HCT116 (cell line): Measurements from ENCODE around the gene LRRN4CL. TPM values are rescaled to one million over a fixed set of nuclear protein-coding genes. Genes with fewer than 3 reads are reported as not detected.

Experiments
- ATAC-seq: fragments of 200-7000 bp; cut with Tn5 transposase; 2 replicates; pipeline ENCODE4 v1.9.1; 2020; ENCODE audit warnings: mild to moderate bottlenecking, moderate library complexity
- BruUV-seq: library from RNA; stranded (reverse); fragments of 400-500 nt; replicated peaks from 2 replicates; lab custom pipeline; 2021; lab: Mats Ljungman, UMichigan
- CTCF ChIA-PET: fragments of 300-600 bp; sonication (Branson Sonifier 250); formaldehyde crosslinking; loops from one replicate; lab custom pipeline; 2021; ENCODE audit warnings: antibody characterized with exemption; lab: Charles Lee
- POLR2A ChIA-PET: fragments of 300-600, 350-600 bp; sonication (Branson Sonifier 250); formaldehyde crosslinking; loops from one replicate; lab custom pipeline; 2021; ENCODE audit warnings: antibody characterized with exemption; lab: Charles Lee
- RAD21 ChIA-PET, 2 experiments: fragments of 300-600 bp; sonication (Branson Sonifier 250); formaldehyde crosslinking; loops; one replicate each; lab custom pipeline; 2023; ENCODE audit warnings: low total read pairs in 2 of 2; ENCODE audit not compliant: uncharacterized antibody in 2 of 2, unreplicated experiment in 2 of 2, low non-redundant PET in 1 of 2; lab: Charles Lee
- DNase-seq: peaks from one replicate; pipeline ENCODE4 v3.0.0-alpha.2; 2010; ENCODE audit warnings: low read depth, low spot score
- H2AFZ ChIP-seq: fragments of 200-600 bp; shearing (Covaris generic), sonication (generic); 2 replicates; pipeline ENCODE4 v1.6.1; 2017; ENCODE audit warnings: low read depth, mixed run types, mixed read lengths, antibody characterized with exemption, low read length; ENCODE audit not compliant: poor library complexity, severe bottlenecking
- H3K27ac ChIP-seq: 2 replicates; pipeline ENCODE4 v1.5.1; 2012; ENCODE audit warnings: low read depth, low read length
- H3K27me3 ChIP-seq: fragments of 200-600 bp; sonication (generic); 2 replicates; pipeline ENCODE4 v1.6.1; 2016; ENCODE audit warnings: mixed run types, low read length, mixed read lengths; ENCODE audit not compliant: insufficient read depth
- H3K36me3 ChIP-seq, 2 experiments: fragments of 200-500 bp in 1 of 2; fragments of 200-600 bp in 1 of 2; sonication (Bioruptor generic) in 1 of 2; sonication (generic) in 1 of 2; 2 replicates each; pipeline versions ENCODE4 v1.5.1 to v1.6.1; 2014 to 2016; ENCODE audit warnings: low read length in 2 of 2, inconsistent platforms in 1 of 2, mixed read lengths in 1 of 2, mixed run types in 1 of 2; ENCODE audit not compliant: insufficient read depth in 2 of 2, control insufficient read depth in 1 of 2
- H3K4me1 ChIP-seq, 2 experiments: fragments of 200-600 bp in 1 of 2; sonication (generic) in 1 of 2; 2 replicates each; pipeline versions ENCODE4 v1.5.1 to v1.6.1; 2012 to 2017; ENCODE audit warnings: low read length in 2 of 2, inconsistent platforms in 1 of 2, mild to moderate bottlenecking in 1 of 2, mixed read lengths in 1 of 2, mixed run types in 1 of 2, moderate library complexity in 1 of 2; ENCODE audit not compliant: insufficient read depth in 2 of 2, control insufficient read depth in 1 of 2
- H3K4me2 ChIP-seq: fragments of 200-600 bp; sonication (generic); 2 replicates; pipeline ENCODE4 v1.6.1; 2017; ENCODE audit warnings: mixed run types, low read length, mixed read lengths
- H3K4me3 ChIP-seq, 2 experiments: fragments of 200-600 bp in 1 of 2; sonication (generic) in 1 of 2; replicated peaks in 1 of 2; 2 replicates each; pipeline ENCODE4 v1.5.1; 2011 to 2016; ENCODE audit warnings: low read length in 2 of 2, control low read depth in 1 of 2, low read depth in 1 of 2, mild to moderate bottlenecking in 1 of 2, mixed read lengths in 1 of 2, mixed run types in 1 of 2
- H3K79me2 ChIP-seq: fragments of 200-600 bp; sonication (generic); 2 replicates; pipeline ENCODE4 v1.6.1; 2017; ENCODE audit warnings: mild to moderate bottlenecking, mixed run types, low read length, moderate library complexity, mixed read lengths; ENCODE audit not compliant: insufficient read depth
- H3K9ac ChIP-seq: fragments of 200-600 bp; sonication (generic); 2 replicates; pipeline ENCODE4 v1.6.1; 2016; ENCODE audit warnings: low read length, mixed read lengths
- H3K9me2 ChIP-seq: fragments of 200-600 bp; sonication (generic), shearing (Covaris generic); 2 replicates; pipeline ENCODE4 v1.6.1; 2017; ENCODE audit warnings: mixed run types, mild to moderate bottlenecking, moderate library complexity; ENCODE audit not compliant: insufficient read depth
- H3K9me3 ChIP-seq, 2 experiments: fragments of 200-500 bp in 1 of 2; fragments of 200-600 bp in 1 of 2; sonication (Bioruptor generic) in 1 of 2; sonication (generic) in 1 of 2; 2 replicates each; pipeline ENCODE4 v1.6.1; 2014 to 2017; ENCODE audit warnings: low read length in 2 of 2, mixed read lengths in 2 of 2, inconsistent platforms in 1 of 2, low read depth in 1 of 2, mild to moderate bottlenecking in 1 of 2, mixed run types in 1 of 2, moderate library complexity in 1 of 2; ENCODE audit not compliant: control insufficient read depth in 1 of 2, insufficient read depth in 1 of 2
- H4K20me1 ChIP-seq: fragments of 200-600 bp; sonication (generic), shearing (Covaris generic); 2 replicates; pipeline ENCODE4 v1.6.1; 2017; ENCODE audit warnings: mixed run types, mild to moderate bottlenecking, moderate library complexity; ENCODE audit not compliant: insufficient read depth
- ELF1 ChIP-seq: IDR thresholded peaks from 2 replicates; pipeline ENCODE4 v1.6.1; 2012; ENCODE audit warnings: low read depth, borderline replicate concordance
- EZH2 ChIP-seq: fragments of 200-600 bp; sonication (generic); IDR thresholded peaks from 2 replicates; pipeline ENCODE4 v1.6.1; 2017; ENCODE audit warnings: antibody characterized with exemption, mixed run types
- POLR2AphosphoS5 ChIP-seq: IDR thresholded peaks from 2 replicates; pipeline ENCODE4 v1.6.1; 2011; ENCODE audit warnings: mild to moderate bottlenecking, low read depth, low read length, moderate library complexity
- RAD21 ChIP-seq: IDR thresholded peaks from 2 replicates; pipeline ENCODE4 v1.6.1; 2012; ENCODE audit warnings: low read depth, mild to moderate bottlenecking
- SP1 ChIP-seq: IDR thresholded peaks from 2 replicates; pipeline ENCODE4 v1.6.1; 2012; ENCODE audit warnings: low read depth
- ZBTB33 ChIP-seq: IDR thresholded peaks from 2 replicates; pipeline ENCODE4 v1.6.1; 2011; ENCODE audit warnings: mild to moderate bottlenecking, low read length, moderate library complexity; ENCODE audit not compliant: insufficient replicate concordance; ENCODE audit errors: extremely low read depth
- intact Hi-C: fragments of 100-400 bp; cut with micrococcal nuclease; formaldehyde crosslinking; loops from 2 replicates; pipeline ENCODE4 v1.10.0; 2022
- total RNA-seq: library from RNA; stranded (reverse); gene quantifications from one replicate; pipeline ENCODE4 v1.2.1, GENCODE V29; 2021; ENCODE audit not compliant: unreplicated experiment

Gene LRRN4CL
- total RNA-seq, 1 experiment from 2014 or later, result 0.71 TPM

DNA sequence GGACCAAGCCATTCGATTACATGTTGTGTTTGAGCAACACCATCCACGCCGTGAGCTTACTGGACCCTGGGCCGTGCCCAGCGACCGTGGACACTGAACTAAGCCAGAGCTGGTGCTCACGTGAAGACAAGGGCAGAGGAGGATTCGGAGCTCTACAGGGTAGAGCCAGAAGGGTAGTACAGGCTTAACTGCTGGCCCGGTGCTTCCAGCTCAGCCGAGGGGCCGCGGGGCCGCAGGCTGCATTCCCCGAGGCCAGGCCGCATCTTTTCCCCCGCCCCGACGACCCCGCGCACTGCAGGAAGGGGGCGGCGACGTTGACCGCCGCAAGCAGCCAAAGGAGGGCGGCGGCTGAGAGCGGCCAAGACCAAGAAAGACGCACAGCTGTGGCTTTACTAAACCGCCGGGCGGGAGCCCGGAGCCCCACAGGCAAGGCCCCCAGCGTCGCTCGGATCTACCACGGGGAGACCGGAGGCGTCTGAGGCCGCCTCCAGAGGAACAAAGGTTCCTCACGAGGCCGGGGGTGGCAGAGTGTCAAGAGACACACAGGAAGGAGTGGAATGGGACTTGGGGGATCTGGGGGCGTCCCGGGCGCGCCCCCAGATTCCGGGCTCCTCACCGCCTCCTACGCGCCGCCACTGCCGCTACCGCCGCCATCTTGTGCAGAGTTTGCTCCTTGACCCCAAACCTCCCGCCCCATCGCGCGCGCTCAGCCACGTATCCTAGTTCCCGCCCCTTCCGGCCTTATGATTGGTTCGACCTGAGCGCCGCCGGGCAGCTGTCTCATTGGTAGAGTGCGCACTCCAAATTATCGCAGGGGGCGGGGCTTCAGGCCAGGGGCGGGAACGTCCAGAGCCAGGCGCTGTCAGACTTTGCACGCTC, 43.1 kb downstream of the LRRN4CL start, which contains the start of gene GANAB (continued):
- TF ChIP-seq ZBTB33 (peak; percentile 24), EZH2 (no peak), ELF1 (no peak)

- Histone ChIP-seq H3K4me3 (peak overlapping the region; percentile 96 to 100), H3K9me3 (no peaks in the 10 kb centered on the region), H3K9ac (peak overlapping the region; percentile 99), H3K79me2 (peaks cover 65% of the 10 kb centered on the region), H3K27ac (peak overlapping the region; percentile 92), H2AFZ (no peak overlapping the region), H3K4me1 (peaks cover 5 to 16% of the 10 kb centered on the region in 2 experiments; a peak in 3 of 4 replicates), H3K4me2 (peak overlapping the region; percentile 84), H3K9me2 (no peaks in the 10 kb centered on the region), H4K20me1 (no peaks in the 10 kb centered on the region), H3K27me3 (no peaks in the 10 kb centered on the region), H3K36me3 (peaks cover 10 to 22% of the 10 kb centered on the region in 2 experiments; a peak in 3 of 4 replicates)
- RAD21 ChIA-PET, result no interaction called here
- DNase-seq (no peak), ATAC-seq (no peak; the same call in 1 of the 2 replicates)
- CTCF ChIA-PET, result no interaction called here
- POLR2A ChIA-PET, result interaction anchor here (1.3 to 14.1 kb wide), 3 partner anchors 10 to 24 kb away, joined by 3 to 195 read pairs (median 5); partner anchors contain the start of genes B3GAT3, C11orf98 and CSKMT
- TF ChIP-seq SP1 (no peak), POLR2AphosphoS5 (no peak), RAD21 (no peak)
- intact Hi-C loops, result loop anchor here (5.0 kb wide), 1 partner anchor 33 kb away; the partner anchor contains the start of genes EML3 and ROM1
- BruUV-seq, result no TSS peak
These were observed 43.7 kb downstream of the LRRN4CL start for GRCh38 chr11:62645671-62645945.
